GM23248 (cell line): ENCODE data around the gene TAC3. TPM values are rescaled to one million over a fixed set of nuclear protein-coding genes. Genes with fewer than 3 reads are reported as not detected.

Experiments
- DNase-seq: peaks from one replicate; pipeline ENCODE4 v3.0.0-alpha.2; 2015
- H2AFZ ChIP-seq: fragments of 200-600 bp; sonication (generic); 2 replicates; pipeline ENCODE4 v1.6.1; 2016; ENCODE audit warnings: antibody characterized with exemption
- H3F3A ChIP-seq: fragments of 200-600 bp; sonication (generic); 2 replicates; pipeline ENCODE4 v1.6.1; 2016; ENCODE audit warnings: mild to moderate bottlenecking, antibody characterized with exemption, mixed run types; ENCODE audit not compliant: insufficient read depth
- H3K27ac ChIP-seq: fragments of 200-600 bp; sonication (generic); 2 replicates; pipeline ENCODE4 v1.5.1; 2016; ENCODE audit warnings: mild to moderate bottlenecking
- H3K27me3 ChIP-seq: fragments of 200-600 bp; sonication (generic); replicated peaks from 2 replicates; pipeline ENCODE4 v1.6.1; 2016; ENCODE audit warnings: mild to moderate bottlenecking; ENCODE audit not compliant: insufficient read depth
- H3K36me3 ChIP-seq: fragments of 200-600 bp; sonication (generic); 2 replicates; pipeline ENCODE4 v1.6.1; 2016; ENCODE audit warnings: low read depth, mild to moderate bottlenecking
- H3K4me1 ChIP-seq: fragments of 200-600 bp; sonication (generic); 2 replicates; pipeline ENCODE4 v1.6.1; 2016; ENCODE audit warnings: mild to moderate bottlenecking; ENCODE audit not compliant: insufficient read depth
- H3K4me2 ChIP-seq: fragments of 200-600 bp; sonication (generic); one replicate; pipeline ENCODE4 v1.6.1; 2016; ENCODE audit warnings: mild to moderate bottlenecking; ENCODE audit not compliant: unreplicated experiment
- H3K4me3 ChIP-seq: fragments of 200-600 bp; sonication (generic); 2 replicates; pipeline ENCODE4 v1.5.1; 2016; ENCODE audit warnings: mild to moderate bottlenecking
- H3K79me2 ChIP-seq: fragments of 200-600 bp; sonication (generic); 2 replicates; pipeline ENCODE4 v1.6.1; 2016; ENCODE audit warnings: mild to moderate bottlenecking; ENCODE audit not compliant: insufficient read depth
- H3K9ac ChIP-seq: fragments of 200-600 bp; sonication (generic); 2 replicates; pipeline ENCODE4 v1.6.1; 2016; ENCODE audit warnings: mild to moderate bottlenecking
- H3K9me2 ChIP-seq: fragments of 200-600 bp; sonication (generic); 2 replicates; pipeline ENCODE4 v1.6.1; 2016; ENCODE audit warnings: mixed run types, mild to moderate bottlenecking, moderate library complexity; ENCODE audit not compliant: insufficient read depth
- H3K9me3 ChIP-seq: fragments of 200-600 bp; sonication (generic); one replicate; pipeline ENCODE4 v1.6.1; 2017; ENCODE audit warnings: low read depth
- H4K20me1 ChIP-seq: fragments of 200-600 bp; sonication (generic); 2 replicates; pipeline ENCODE4 v1.6.0; 2016; ENCODE audit not compliant: insufficient read depth
- EZH2 ChIP-seq: fragments of 200-600 bp; sonication (generic); IDR thresholded peaks from 2 replicates; pipeline ENCODE4 v1.6.1; 2018; ENCODE audit warnings: antibody characterized with exemption, mild to moderate bottlenecking; ENCODE audit not compliant: insufficient read depth, poor library complexity, severe bottlenecking
- EZH2phosphoT487 ChIP-seq: fragments of 200-600 bp; sonication (generic); IDR thresholded peaks from 2 replicates; pipeline ENCODE4 v1.6.1; 2018; ENCODE audit warnings: antibody characterized with exemption, moderate library complexity, mild to moderate bottlenecking, low read depth; ENCODE audit not compliant: insufficient read depth
- WGBS, 2 experiments: methylation state at CpG; one replicate each; pipeline ENCODE4 v1.1.6; 2015 to 2017; ENCODE audit warnings: low lambda C conversion rate in 2 of 2, low coverage in 1 of 2; ENCODE audit errors: missing lambda C conversion rate in 2 of 2; 5-methylcytosine and 5-hydroxymethylcytosine counted together
- in situ Hi-C: fragments of 300-500 bp; cut with MboI; formaldehyde crosslinking; loops from 2 replicates; pipeline ENCODE4 v1.15.0; 2020
- polyA plus RNA-seq: library from polyadenylated mRNA; unstranded; fragments of >200 nt; fragmentation: Nextera tagmentation; extraction: Ambion mirVana; gene quantifications from 2 replicates; pipeline ENCODE4 v1.2.1, GENCODE V29; 2016
- total RNA-seq: library from RNA; depleted of rRNA; stranded (reverse); fragments of >200 nt; shearing (Covaris generic); gene quantifications from 2 replicates; pipeline ENCODE4 v1.2.3, GENCODE V29; 2014

Gene TAC3
- total and polyA plus RNA-seq, 2 experiments from 2014 or later, result not detected

DNA sequence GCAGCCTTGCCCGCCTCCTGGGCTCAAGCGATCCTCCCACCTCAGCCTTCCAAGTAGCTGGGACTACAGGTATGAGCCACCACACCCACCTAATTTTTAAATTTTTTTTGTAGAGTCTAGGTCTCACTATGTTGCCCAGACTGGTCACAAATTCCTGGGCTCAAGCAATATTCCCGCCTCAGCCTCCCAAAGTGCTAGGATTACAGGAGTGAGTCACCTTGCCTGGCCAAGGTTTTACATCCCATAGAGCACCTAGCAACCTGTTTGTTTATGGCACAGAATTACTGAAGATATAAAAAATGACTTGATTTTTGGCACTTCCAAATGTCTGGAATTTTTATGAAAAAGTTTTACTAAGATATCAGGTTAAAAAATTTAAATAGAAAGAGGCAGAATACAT, 17.1 kb upstream of the TAC3 start:
- in situ Hi-C loops, result no loop called here
- DNase-seq, result no peak
- TF ChIP-seq EZH2 (no peak), EZH2phosphoT487 (no peak)
- no peak overlapping the region for H3K27ac ChIP-seq
- no peaks in the 10 kb centered on the region for H3K79me2 ChIP-seq
- H3K4me2 ChIP-seq, result no peak overlapping the region
- no peak overlapping the region for H2AFZ ChIP-seq
- H3K9me3 ChIP-seq, result no peaks in the 10 kb centered on the region
- H4K20me1 ChIP-seq, result no peaks in the 10 kb centered on the region
- no peaks in the 10 kb centered on the region for H3K4me1 ChIP-seq
- no peak overlapping the region for H3K9ac ChIP-seq
- no peaks in the 10 kb centered on the region for H3K9me2 ChIP-seq
- WGBS, 2 experiments, result 74 to 84% methylated on average over 3 of the region's 3 CpGs
- H3F3A ChIP-seq, result no peaks in the 10 kb centered on the region
- no peaks in the 10 kb centered on the region for H3K36me3 ChIP-seq
- no peak overlapping the region for H3K4me3 ChIP-seq
- peaks cover 40% of the 10 kb centered on the region for H3K27me3 ChIP-seq

DNA sequence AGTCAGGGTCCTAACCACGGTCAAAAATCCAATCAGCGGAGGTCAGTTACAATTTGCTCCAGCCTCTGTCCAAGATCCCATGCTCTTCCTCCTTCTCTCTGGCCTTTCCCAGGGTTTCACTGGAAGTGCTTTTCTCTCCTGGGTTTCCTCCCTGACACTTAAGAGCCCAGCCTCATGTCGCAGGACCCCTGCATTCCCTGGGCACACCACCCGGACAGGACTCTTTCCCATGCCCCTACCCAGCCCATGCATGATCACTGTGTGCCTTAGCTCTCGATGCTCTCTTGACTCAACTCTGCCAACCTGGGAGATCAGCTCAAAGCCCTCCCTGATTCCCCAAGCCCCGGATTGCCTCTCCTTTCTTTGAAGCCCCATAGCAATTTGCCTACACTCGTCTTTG, 15.5 kb upstream of the TAC3 start:
- no peaks in the 10 kb centered on the region for H3K36me3 ChIP-seq
- H3F3A ChIP-seq, result no peaks in the 10 kb centered on the region
- no peaks in the 10 kb centered on the region for H3K9me3 ChIP-seq
- peaks cover 56% of the 10 kb centered on the region for H3K27me3 ChIP-seq
- no peaks in the 10 kb centered on the region for H4K20me1 ChIP-seq
- no peak overlapping the region for H3K9ac ChIP-seq
- H2AFZ ChIP-seq, result no peak overlapping the region
- DNase-seq, result no peak
- no peaks in the 10 kb centered on the region for H3K9me2 ChIP-seq
- in situ Hi-C loops, result no loop called here
- H3K4me3 ChIP-seq, result no peak overlapping the region
- no peaks in the 10 kb centered on the region for H3K4me1 ChIP-seq
- no peaks in the 10 kb centered on the region for H3K79me2 ChIP-seq
- no peak overlapping the region for H3K27ac ChIP-seq
- 56% methylated on average over 7 of the region's 7 CpGs for WGBS, 2 experiments
- no peak overlapping the region for H3K4me2 ChIP-seq
- TF ChIP-seq EZH2phosphoT487 (no peak), EZH2 (no peak)

DNA sequence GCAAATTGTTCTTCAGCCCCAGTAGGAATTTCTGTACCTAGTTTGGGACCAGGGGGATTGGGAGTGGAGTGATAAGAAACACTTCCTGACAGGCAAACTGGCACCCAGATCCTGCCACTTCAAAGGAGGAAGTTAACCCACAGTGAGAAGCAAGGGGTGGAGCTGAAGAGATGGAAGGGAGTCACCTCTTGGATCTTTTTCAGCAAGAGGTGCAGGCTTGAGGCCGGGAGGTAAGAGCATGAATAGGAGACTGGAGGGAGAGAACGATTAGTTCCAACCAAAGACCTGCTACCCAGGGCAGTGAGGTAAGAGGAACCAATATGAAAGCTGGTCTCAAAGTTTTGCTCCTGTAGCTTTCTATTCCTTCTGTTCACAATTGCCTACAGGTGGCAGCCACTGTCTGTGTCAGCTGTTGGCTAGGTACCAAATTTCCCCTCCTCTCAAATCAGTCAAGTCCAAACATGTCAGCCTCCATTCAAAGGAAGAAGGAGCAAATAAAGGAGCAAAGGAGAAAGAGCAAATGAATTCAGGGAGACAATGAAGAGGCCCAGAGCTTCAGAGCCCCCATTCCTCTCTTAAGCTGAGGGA, 14.9 kb upstream of the TAC3 start:
- Histone ChIP-seq H3K9ac (no peak overlapping the region), H3K9me3 (no peaks in the 10 kb centered on the region), H3K4me1 (no peaks in the 10 kb centered on the region), H3K9me2 (no peaks in the 10 kb centered on the region), H3K79me2 (no peaks in the 10 kb centered on the region), H3K27ac (no peak overlapping the region), H3K4me2 (no peak overlapping the region), H3K27me3 (peaks cover 58% of the 10 kb centered on the region), H4K20me1 (no peaks in the 10 kb centered on the region), H2AFZ (no peak overlapping the region), H3K4me3 (no peak overlapping the region), H3F3A (no peaks in the 10 kb centered on the region), H3K36me3 (no peaks in the 10 kb centered on the region)
- in situ Hi-C loops, result no loop called here
- DNase-seq, result no peak
- 7 to 8% methylated on average over 2 of the region's 2 CpGs for WGBS, 2 experiments
- no peak for TF ChIP-seq EZH2
- TF ChIP-seq EZH2phosphoT487, result no peak

DNA sequence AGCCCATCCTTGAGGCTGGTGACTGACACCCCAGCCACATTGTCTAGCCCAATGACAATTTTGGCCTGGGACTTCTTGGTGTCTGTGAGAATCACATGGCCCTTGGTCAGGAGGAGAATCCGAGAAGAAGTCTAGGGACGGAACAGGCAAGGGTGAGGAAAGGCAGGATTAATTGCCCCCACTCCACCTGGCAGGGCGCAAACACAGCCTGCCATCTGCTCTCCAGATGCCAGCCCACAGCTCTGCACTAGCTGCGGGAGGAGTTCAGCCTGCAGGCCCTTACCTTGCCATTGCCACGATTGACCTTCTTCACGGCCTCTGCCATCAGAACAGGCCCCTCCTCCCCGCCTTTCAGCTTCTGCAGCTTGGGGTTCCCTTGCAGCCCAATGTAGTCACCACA, 13.1 kb upstream of the TAC3 start:
- Histone ChIP-seq H3K9me3 (no peaks in the 10 kb centered on the region), H3K27me3 (peaks cover 68% of the 10 kb centered on the region), H3K27ac (no peak overlapping the region), H3K4me2 (no peak overlapping the region), H3K36me3 (no peaks in the 10 kb centered on the region), H4K20me1 (no peaks in the 10 kb centered on the region), H3K9me2 (no peaks in the 10 kb centered on the region), H3F3A (no peaks in the 10 kb centered on the region), H3K4me1 (no peaks in the 10 kb centered on the region), H3K9ac (no peak overlapping the region), H3K4me3 (no peak overlapping the region), H3K79me2 (no peaks in the 10 kb centered on the region), H2AFZ (no peak overlapping the region)
- TF ChIP-seq EZH2phosphoT487, result no peak
- TF ChIP-seq EZH2, result no peak
- in situ Hi-C loops, result no loop called here
- WGBS, 2 experiments, result 53 to 54% methylated on average over 7 of the region's 7 CpGs
- no peak for DNase-seq

DNA sequence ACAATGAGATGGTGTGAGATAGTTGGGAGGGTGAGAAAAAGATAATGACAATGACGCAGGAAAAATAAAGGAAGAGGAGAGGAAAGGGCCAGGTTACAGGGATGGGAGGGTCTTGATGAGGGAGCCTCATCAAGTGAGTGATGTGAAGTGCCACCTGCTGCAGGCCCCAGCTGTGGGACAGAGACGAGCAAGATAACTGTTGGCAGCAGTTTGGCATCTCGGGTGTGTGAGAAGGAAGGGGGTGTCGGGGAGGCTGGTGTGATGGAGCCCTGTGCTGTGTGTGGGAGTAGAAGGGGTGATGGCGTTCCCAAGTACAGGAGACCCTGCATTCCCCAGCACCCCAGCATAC, 11.4 kb upstream of the TAC3 start:
- Histone ChIP-seq H3K4me2 (no peak overlapping the region), H3K27me3 (peaks cover 58% of the 10 kb centered on the region)
- DNase-seq, result no peak

More for the DNA sequence above, 11.4 kb upstream of the TAC3 start:
- H3K36me3 ChIP-seq, result no peaks in the 10 kb centered on the region
- no peak overlapping the region for H3K9ac ChIP-seq
- no peak overlapping the region for H3K27ac ChIP-seq
- H3F3A ChIP-seq, result no peaks in the 10 kb centered on the region
- 44 to 60% methylated on average over 5 of the region's 5 CpGs for WGBS, 2 experiments
- H2AFZ ChIP-seq, result no peak overlapping the region
- H3K9me3 ChIP-seq, result no peaks in the 10 kb centered on the region
- H3K4me3 ChIP-seq, result no peak overlapping the region
- H3K9me2 ChIP-seq, result no peaks in the 10 kb centered on the region
- in situ Hi-C loops, result no loop called here
- H4K20me1 ChIP-seq, result no peaks in the 10 kb centered on the region
- H3K4me1 ChIP-seq, result no peaks in the 10 kb centered on the region
- TF ChIP-seq EZH2phosphoT487 (no peak), EZH2 (no peak)
- H3K79me2 ChIP-seq, result no peaks in the 10 kb centered on the region
